ENCODE measurements around the gene COLQ.

Gene COLQ

DNA sequence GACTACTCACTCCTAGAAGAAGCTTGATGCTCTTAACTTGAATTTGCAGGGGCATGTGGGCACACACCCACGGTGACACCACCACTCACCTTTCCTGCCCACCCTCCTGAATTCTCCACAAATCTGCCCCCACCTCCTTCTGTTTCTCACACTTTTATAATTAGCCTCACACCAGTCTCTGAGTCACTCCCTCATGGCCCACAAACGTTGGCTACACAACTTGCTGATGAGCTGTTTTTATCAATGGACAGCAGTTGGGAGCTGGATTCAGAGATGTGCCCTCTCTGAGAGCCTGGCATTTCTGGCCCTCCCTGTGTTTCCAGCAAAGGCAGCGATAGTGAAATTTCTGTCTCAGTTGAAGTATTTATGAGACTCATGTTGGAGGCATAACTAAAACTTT is 1.3 kb downstream of the COLQ start:
- no peak for DNase-seq (ENCODE audit: low spot score)

DNA sequence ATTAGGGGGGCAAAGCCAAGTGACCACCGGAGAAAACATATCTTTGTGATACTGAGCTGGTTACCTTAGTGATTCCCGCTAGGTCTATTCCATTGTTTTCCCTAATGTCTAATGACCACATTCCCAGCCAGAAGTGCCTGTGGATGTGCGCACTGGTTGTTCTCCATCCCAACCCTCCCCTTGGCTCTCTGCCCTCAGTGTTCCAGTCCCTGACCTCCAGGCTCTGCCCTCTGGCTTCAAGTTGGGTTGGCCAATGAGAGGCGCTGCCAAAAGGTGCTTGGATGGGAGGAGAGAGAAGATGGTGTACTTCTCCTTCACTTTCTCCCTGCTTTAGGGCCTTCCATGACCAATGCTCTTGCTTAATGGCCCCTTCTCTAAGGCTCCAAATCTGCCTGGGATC is 2.4 kb downstream of the COLQ start:
- no peak for DNase-seq (ENCODE audit: low spot score)

DNA sequence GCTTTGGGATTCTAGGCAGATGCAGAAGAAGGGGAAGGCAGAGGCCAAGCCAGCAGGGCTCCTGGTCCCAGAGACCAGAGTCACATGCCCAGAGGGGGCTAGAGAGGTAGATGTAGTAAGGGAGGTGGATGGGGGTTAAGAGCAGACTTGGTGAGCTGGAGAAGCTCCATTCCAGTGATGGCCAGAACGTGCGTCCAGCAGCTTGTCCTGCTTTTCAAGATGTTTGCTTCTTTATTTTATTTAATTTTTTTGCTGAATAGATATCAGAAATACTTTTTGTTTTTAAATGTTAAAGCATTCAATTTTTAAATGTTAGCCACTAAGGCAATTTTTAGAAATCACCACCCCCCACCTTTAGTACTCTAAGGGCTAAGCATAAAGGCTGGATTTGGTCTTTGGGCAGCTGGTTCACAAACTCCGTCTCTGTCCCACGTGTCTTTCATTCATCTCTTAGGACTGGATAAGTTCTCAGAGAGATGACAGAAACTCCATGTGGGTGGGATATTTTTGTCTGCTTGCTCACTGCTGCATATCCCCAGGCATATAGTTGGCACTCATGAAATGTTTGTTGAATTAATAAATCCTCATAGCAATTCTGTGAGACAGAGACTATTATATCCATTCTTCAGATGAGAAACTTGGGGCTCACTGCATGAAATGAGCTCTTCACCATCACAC is 6.7 kb downstream of the COLQ start:
- DNase-seq (ENCODE audit: low spot score), result no peak

DNA sequence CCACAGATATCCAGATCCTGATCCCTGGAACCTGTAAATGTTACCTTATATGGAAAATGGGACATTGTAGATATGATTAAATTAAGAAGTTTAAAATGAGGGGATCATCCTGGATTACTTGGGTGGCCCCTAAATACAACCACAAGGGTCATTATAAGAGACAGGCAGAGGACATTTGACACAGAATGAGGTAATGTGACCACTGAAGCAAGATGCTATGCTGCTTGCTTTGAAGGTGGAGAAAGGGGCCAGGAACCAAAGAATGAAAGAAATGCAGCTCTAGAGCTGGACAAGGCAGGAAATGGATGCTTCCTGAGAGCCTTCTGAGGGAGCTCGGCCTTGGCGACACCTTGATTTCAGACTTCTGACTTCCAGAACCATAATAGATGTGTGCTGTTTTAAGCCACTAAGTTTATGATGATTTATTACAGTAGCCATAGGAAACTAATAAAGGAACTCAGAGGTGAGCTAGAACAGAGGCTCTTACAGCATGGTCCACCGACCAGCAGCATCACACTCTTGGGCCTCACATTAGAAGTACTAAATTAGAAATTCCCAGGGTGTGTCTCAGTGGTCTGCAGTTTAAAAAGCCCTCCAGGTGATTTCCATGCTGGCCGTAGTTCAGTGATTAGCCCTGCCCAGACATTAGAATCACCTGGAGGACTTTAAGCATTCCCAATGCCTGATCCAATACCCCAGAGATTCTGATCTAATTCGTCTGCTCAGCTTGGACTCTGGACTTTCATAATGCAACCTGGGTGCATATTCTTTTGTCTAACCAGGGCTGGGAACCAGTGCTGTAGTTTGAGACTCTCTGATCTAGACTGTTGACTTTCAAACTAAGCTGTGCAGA is 7.5 kb downstream of the COLQ start:
- DNase-seq (ENCODE audit: low spot score), result no peak

DNA sequence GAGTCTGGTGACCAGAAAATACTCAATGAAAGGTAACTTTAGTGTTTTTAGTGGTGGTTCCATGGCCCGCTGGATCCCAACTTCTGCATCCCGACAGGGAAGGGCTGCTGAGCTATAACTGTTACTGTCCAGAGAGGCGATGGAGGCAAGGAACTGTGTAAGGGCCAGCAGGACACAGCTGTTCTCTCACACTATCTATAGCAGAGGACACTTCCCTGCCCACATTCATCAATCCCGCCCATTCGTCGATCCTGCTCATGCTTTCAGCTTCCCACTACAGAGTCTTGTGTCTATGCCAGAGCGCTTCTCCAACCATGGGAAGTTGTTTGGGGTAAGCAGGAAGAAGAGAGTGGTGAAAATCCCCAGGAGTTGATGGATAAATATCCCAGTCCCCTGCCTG is 8.4 kb downstream of the COLQ start:
- DNase-seq (ENCODE audit: low spot score), result no peak

DNA sequence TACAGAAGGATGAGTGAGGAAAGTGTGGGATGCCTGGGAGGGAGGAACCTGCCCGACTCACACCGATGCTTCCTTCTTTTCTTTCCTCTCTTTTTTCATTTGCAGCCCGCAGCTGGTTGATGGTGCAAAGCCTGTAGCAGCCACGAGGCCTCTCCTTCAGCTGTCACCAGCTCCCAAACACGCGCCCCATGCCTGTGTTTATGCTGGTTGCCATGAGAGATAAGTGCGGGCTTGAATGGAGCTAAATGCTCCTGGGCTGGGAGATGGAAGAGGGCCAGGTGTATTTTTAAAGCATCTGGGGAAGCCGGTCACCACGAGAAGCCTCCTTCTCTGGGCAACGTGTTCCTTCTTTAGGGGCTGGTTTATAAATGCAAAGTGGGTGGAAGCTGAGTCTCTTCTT is 9.3 kb downstream of the COLQ start:
- no peak for DNase-seq (ENCODE audit: low spot score)

DNA sequence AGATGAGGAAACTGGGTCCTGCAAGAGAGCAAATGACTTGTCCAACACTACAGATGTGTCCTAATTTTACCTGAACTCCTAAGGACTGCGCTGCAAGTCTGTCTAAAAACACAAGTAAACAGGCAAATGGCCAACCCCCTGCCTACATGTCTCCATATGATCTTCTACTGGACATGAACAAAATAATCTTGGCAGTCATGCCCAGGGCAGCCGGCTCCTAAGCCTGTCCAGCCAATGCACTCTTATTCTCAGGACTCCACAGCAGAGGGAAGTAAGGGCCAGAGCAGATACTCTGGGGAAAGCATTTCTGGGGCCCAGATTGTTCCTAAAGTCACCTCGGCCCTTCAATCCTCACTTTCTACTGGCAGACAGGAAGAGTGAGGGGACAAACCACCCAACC is 10.3 kb downstream of the COLQ start:
- no peak for DNase-seq (ENCODE audit: low spot score)

DNA sequence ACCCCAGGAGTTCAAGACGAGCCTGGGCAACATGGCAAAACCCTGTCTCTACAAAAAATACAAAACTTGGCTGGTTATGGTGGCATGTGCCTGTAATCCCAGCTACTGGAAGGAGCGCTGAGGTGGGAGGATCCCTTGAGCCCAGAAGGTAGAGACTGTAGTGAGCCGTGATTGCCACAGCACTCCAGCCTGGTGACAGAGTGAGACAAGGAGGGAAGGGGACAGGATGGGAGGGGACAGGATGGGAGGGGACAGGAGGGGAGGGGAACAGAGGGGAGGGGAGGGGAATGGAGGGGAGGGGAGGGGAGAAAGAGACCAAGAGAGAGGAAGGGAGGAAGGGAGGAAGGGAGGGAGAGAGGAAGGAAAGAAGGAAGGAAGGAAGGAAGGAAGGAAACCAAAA is 11.0 kb downstream of the COLQ start:
- DNase-seq (ENCODE audit: low spot score), result no peak

DNA sequence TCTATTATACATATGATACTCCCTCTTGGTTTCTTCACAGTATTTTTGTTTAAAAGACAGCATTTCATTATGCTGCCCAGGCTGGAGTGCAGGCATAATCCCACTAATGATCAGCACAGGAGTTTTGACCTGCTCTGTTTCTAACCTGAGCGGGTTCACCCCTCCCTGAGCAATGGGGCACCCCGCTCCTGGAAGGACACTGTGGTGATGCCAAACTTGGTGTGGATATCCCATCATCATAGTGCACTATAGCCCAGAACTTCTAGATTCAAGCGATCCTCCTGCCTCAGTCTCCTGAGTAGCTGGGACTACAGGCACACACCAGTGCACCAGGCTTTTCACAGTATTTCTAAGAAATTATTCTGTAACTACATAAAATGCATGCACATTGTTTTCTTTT is 14.9 kb downstream of the COLQ start:
- DNase-seq (ENCODE audit: low spot score), result no peak

DNA sequence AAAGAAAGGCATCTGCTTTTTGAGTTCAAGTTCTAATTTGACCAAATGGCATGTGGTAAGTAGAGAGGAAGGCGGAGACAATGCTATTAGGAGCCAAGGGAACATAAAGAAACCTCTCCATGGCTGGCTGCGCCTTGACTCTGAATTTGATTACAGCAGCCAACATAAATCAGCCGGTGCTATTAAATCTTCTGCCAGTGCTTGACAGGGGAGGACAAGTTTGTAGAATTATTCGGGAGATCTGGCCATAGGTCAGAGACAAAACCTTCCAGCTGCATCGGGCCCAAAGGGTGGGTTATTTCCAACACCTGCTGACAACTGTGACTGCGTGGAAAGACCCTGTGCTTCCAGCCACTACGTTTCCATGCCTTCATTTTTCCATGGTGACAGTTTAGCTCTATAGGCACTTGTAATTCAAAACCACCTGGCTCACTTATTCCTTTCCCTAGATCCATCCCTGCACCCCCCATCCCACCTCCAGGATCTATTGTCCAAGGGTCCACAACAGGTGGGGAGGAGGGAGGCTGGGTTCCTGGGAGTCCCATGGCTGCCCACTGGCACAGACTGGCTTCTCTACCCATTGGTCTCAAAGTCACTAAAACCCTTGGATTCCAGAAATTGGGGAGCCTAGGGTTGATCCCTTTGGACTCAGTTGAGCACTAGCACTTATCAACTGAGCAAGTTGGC is 15.9 kb downstream of the COLQ start:
- no peak for DNase-seq (ENCODE audit: low spot score)

DNA sequence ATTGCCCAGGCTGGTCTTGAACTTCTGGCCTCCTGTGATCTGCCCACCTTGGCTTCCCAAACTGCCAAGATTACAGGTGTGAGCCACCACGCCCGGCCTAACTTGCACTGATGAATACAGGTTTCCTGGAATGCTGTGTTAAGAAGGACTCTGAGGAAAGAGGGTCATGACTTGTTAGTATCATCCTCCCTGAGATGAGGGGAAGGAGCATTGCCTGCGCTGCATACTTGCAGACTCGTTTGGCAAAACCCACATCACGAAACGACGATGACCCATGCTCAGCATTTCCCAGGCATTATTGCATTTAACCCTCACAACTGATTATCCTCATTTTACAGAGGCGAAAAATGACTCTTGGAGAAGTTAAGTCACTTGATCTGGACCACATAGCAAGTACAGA is 18.9 kb downstream of the COLQ start:
- no peak for DNase-seq (ENCODE audit: low spot score)

DNA sequence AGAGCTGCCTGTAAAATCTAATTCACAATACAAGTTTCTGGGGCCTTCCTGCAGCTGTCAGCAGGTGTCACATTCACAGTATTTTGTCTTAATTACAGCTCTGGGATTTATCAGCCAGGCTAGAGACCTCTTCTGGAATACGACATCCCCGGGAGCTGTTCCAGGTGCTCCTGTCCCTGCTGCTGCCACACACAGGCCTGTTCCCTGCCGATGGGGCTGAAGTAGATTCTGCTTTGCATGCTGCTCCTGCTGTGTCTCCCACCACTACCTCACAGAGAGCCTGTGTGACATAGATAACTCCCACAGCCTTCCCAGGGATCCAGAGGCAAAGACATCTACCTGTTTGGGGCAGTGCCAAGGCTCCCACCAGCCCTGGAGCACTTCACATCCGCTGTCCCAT is 20.4 kb downstream of the COLQ start:
- no peak for DNase-seq (ENCODE audit: low spot score)

DNA sequence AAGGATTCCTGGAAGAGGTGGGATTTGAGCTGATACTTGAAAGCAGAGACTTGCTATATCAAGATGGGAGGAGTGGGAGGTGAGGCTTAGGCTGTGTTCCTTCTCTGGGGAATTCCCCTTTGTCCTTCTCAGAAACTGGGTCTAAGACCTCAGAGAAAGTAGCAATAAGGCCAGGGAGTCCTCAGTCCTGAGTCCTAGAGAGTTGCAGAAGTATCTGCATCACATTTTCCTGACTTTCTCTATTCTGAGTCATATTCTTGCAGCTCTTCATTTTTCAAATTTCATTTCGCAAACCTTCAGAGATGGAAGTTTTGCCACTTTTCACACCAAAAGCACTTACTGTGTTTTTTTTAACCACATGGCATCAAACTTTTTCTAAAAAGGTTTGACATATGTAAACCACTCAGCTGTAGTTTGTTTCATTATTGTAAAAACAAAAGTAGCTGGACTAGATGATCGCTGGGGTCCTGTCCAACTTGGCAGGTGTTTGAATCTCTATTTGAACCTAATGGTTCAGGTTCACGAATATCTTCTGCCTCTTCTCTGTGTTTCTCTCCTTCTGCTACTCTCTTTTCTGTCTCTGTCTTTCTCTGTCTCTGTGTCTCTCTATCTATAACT is 21.3 kb downstream of the COLQ start:
- DNase-seq (ENCODE audit: low spot score), result no peak

DNA sequence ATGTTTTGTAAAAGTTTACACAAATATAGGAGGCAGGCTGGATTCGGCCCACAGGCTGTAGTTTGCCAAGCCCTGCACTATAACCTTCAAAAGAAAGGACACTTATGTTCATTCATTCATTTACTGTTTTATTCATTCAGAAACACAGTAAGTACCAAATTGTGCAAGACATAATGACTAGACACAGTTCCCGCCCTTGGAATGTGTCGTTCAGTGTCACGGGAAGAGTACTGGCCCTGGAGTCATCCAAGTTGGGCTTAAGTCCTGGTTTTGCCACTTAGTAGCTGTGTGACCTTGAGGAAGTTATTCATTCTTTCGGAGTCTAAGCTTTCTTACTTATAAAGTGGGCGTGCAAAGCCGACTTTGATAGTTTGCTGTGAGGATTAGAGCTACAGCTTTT is 22.0 kb downstream of the COLQ start:
- no peak for DNase-seq (ENCODE audit: low spot score)

DNA sequence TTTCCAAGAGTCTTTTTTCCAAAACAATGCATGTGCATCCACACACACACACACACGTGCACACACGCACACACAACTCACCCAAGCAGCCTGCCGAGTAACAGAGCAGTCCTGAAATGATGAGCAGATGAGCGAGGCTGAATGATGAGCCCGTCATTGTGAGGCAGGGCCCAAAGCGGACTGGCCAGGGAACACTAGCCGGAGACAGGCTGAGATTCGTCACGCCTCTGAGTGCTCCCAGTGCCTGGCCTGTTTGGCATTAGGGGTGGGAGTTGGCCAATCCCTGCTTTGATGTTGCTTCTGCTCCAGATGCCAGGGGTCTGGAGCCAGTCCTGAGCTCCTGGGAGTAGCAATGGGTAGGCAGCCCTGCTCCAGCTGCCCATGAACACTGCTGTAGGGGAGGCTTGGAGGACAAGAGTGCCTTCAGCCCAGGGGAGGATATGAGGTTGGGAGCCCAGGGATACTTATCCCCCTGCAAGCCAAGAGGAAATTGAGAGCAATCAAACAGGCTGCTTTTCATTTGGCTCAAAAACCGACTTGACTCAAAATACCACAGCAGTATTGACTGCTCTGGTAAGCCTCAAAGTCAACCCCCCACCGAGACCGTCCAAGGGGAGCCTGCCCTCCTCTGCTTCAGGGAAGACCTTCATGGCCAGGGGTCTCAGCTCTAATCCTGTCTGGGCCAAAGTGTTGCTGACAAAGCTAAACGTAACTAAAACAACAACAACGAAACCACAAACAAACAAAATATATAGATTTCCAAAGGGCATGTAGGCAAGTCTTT is 22.9 kb downstream of the COLQ start:
- no peak for DNase-seq (ENCODE audit: low spot score)

DNA sequence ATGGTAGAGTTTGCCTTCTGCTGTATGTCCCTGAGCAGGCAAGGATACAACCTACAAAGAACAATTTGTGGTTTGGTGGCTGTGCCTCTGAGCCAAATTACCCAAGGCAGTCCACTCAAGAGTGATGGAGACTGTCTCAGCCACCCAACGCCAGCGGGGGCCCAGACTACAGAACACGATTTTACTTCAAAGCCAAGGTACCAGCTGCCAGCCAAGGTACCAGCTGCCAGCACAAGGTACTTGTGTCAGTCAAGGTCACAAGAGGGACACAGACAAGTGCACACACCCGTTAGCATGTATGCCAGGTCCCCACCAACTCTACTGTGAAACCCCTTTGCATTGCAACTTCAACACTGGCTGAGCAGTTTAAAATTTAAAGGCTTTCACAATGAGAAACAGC is 23.5 kb downstream of the COLQ start:
- no peak for DNase-seq (ENCODE audit: low spot score)

DNA sequence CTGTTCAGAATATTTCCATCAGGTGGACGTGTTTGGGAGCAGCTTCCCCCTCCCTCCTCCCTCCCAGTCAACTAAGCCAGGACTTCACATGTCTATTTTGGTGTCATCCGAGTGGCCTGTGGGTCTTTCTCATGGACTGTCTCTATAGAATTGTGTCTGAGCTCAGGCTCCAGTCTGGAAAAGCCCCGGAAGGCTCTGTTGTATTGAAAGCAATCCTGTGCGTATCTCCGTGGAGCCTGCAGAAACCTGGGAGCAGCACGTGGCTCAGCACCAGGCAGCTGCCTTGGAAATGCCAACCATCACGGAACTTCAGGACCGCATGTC is 25.2 kb downstream of the COLQ start:
- no peak for DNase-seq (ENCODE audit: low spot score)

DNA sequence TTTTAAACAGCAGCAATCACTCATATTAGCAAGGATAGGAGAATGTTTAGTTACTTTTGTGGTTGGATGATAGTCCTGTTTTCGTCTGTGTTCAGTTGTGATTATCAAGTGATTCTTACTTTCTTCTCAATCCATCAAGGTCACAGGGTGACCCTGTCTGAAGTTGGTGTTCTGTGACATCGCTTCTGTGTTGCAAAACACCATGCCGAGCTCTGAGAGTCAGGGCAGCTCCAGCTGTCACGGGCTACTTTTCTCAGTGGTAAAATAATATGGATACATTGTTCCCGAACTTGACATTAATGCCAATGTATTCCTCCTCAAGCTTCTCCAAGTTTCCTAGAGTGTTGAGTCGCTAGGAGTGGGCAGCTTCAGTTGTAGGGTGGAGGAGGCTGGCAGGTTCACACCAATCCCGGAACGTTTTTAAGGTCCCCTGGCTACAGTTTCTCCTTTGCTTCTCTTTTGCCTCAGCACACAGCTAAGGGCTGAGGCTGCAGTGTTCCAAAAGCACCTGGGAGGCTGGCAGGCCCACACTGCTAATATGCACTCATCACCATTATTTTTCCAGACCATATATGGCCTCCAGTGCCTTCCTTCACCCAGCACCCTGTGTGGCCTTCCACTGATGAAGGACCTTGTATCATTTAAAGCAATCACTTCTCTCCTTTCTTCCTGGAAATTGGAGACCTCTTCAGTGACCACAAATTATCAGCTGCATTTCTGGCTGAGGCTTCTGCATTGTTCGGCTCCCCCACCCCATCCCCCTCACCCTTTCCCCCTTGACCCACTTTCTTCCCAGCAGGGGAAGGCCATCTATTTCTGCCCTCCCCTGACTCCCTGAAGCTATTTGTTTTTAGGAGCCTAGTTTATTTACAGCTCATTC is 25.8 kb downstream of the COLQ start:
- no peak for DNase-seq (ENCODE audit: low spot score)

DNA sequence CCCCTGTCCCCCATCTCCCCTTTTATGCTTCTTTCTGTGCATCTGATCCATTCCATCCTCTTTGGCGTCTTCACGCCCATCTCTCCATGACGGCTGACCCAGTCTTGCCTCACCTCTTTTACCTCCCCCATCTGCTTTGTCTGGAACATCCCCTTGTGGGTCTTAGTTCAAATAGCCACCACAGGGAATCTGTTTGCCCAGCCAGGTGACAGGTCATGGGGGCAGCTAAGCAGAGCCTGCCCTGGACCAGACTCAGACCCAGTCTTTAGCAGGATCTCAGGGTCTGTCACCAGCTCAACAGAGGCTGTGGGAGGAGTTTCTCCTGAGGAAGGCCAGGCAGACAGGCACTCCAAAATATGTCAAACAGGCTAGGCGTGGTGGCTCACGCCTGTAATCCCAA is 28.1 kb downstream of the COLQ start:
- no peak for DNase-seq (ENCODE audit: low spot score)

DNA sequence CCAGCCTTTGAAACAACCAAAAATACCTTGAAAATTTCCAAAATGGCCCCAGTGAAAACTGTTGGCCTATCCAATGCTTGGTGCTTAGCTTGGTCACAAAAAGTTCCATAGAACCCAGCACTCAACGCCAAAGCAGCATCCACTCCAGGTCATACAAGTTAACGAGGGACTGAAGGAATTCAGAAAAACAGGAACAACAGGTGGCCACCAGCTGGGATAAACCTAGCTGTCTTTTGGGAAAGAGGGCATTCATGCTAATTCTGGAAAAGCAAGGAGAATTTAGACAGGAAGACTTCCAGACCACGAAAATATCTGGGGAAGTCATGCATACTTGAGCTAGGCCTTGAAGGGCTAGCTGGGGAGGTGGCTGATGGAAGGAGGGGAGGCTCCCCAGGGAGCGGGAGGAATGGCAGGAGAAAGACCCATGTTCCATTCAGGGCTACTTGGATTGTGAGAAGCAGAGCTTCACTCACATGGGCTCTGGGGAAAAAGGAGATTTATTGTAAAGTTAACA is 28.6 kb downstream of the COLQ start:
- DNase-seq (ENCODE audit: low spot score), result no peak

DNA sequence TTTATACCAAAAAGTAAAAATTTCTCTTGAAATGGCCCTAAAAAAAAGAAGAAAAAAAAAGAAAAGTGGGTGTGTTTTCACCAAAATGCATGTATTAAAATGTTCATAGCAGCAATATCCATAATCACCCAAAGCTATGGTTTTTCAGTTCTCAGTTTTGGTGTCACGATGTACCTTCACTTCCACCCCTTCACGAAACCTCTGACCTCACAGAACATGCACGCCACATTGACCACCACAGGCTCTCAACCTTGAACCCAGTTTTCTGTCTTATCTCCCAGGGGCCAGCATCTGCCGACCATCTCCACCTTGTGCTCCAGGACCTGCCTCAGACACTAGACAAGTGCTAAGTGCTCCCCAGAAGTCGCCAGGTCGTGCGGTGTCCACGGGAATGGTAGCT is 30.4 kb downstream of the COLQ start:
- DNase-seq (ENCODE audit: low spot score), result no peak

Measured in CD4-positive, alpha-beta T cell treated with Interleukin-6 at 100 ng/mL for 8 hours (primary cell).